SK-N-SH treated with all-trans-retinoic acid at 6 μM for 48 hours (cell line): ENCODE results near the gene KLF13.

Source experiments
- ATAC-seq: fragments of 200-7000 bp; cut with Tn5 transposase; 3 replicates; pipeline ENCODE4 v1.9.1; 2020; ENCODE audit warnings: mild to moderate bottlenecking, moderate library complexity
- ARNTL ChIP-seq: fragments of 450-650 bp; formaldehyde crosslinking; IDR thresholded peaks from 2 replicates; pipeline ENCODE4 v1.5.0; 2020; ENCODE audit warnings: low read depth, mild to moderate bottlenecking, moderate library complexity, borderline replicate concordance
- BACH2 ChIP-seq: fragments of 250-450 bp; sonication (Bioruptor Pico); IDR thresholded peaks from 2 replicates; pipeline ENCODE4 v1.9.0; 2021; ENCODE audit warnings: mild to moderate bottlenecking, borderline replicate concordance
- CREB5 ChIP-seq: fragments of 250-450 bp; sonication (Bioruptor Pico); IDR thresholded peaks from 2 replicates; pipeline ENCODE4 v1.5.1; 2020; ENCODE audit warnings: low read depth, mild to moderate bottlenecking, moderate library complexity
- CSDC2 ChIP-seq: fragments of 250-450 bp; sonication (Bioruptor Pico); IDR thresholded peaks from 2 replicates; pipeline ENCODE4 v1.5.0; 2020; ENCODE audit warnings: mild to moderate bottlenecking, moderate library complexity
- ESRRG ChIP-seq: fragments of 250-450 bp; sonication (Bioruptor Pico); IDR thresholded peaks from 2 replicates; pipeline ENCODE4 v1.6.1; 2021; ENCODE audit warnings: mild to moderate bottlenecking
- ISL1 ChIP-seq: fragments of 250-450 bp; sonication (Bioruptor Pico); IDR thresholded peaks from 2 replicates; pipeline ENCODE4 v2.1.2; 2022; ENCODE audit warnings: mild to moderate bottlenecking, moderate library complexity
- PATZ1 ChIP-seq: fragments of 250-450 bp; sonication (Bioruptor Pico); IDR thresholded peaks from 2 replicates; pipeline ENCODE4 v1.8.0; 2020; ENCODE audit warnings: mild to moderate bottlenecking, moderate library complexity, borderline replicate concordance
- PPARA ChIP-seq: fragments of 250-450 bp; sonication (Bioruptor Pico); IDR thresholded peaks from 2 replicates; pipeline ENCODE4 v1.5.0; 2020; ENCODE audit warnings: mild to moderate bottlenecking, borderline replicate concordance
- RARB ChIP-seq: fragments of 250-450 bp; sonication (Bioruptor Pico); IDR thresholded peaks from 2 replicates; pipeline ENCODE4 v1.8.0; 2021; ENCODE audit warnings: mild to moderate bottlenecking, moderate library complexity
- TCF4 ChIP-seq: fragments of 250-450 bp; sonication (Bioruptor Pico); IDR thresholded peaks from 2 replicates; pipeline ENCODE4 v1.8.0; 2021; ENCODE audit warnings: mild to moderate bottlenecking, moderate library complexity, borderline replicate concordance
- TOX ChIP-seq: fragments of 250-450 bp; sonication (Bioruptor Pico); IDR thresholded peaks from 2 replicates; pipeline ENCODE4 v1.8.0; 2021; ENCODE audit warnings: mild to moderate bottlenecking, moderate library complexity, borderline replicate concordance
- ZFP30 ChIP-seq: fragments of 450-650 bp; formaldehyde crosslinking; IDR thresholded peaks from 2 replicates; pipeline ENCODE4 v1.5.0; 2022; ENCODE audit warnings: mild to moderate bottlenecking, moderate library complexity
- ZNF565 ChIP-seq: fragments of 450-650 bp; formaldehyde crosslinking; conservative IDR thresholded peaks from 2 replicates; pipeline ENCODE4 v1.5.0; 2020; ENCODE audit warnings: low read depth, mild to moderate bottlenecking, moderate library complexity
- ZNF70 ChIP-seq: fragments of 450-650 bp; formaldehyde crosslinking; IDR thresholded peaks from 2 replicates; pipeline ENCODE4 v1.5.0; 2020; ENCODE audit warnings: mild to moderate bottlenecking, moderate library complexity
- ZNF8 ChIP-seq: fragments of 450-650 bp; formaldehyde crosslinking; IDR thresholded peaks from 2 replicates; pipeline ENCODE4 v1.5.0; 2020; ENCODE audit warnings: mild to moderate bottlenecking, moderate library complexity
- TF ChIP-seq, protein P1 (sequence below): fragments of 250-450 bp; sonication (Bioruptor Pico); IDR thresholded peaks from 2 replicates; pipeline ENCODE4 v1.5.1; 2021; ENCODE audit warnings: mild to moderate bottlenecking, moderate library complexity
- TF ChIP-seq, protein P2 (sequence below): fragments of 250-450 bp; sonication (Bioruptor Pico); IDR thresholded peaks from 2 replicates; pipeline ENCODE4 v1.8.0; 2021; ENCODE audit warnings: low read depth, mild to moderate bottlenecking, moderate library complexity, borderline replicate concordance
- TF ChIP-seq, protein P3 (sequence below): fragments of 250-450 bp; sonication (Bioruptor Pico); IDR thresholded peaks from 2 replicates; pipeline ENCODE4 v1.5.0; 2020; ENCODE audit warnings: mild to moderate bottlenecking, moderate library complexity

Gene KLF13

DNA sequence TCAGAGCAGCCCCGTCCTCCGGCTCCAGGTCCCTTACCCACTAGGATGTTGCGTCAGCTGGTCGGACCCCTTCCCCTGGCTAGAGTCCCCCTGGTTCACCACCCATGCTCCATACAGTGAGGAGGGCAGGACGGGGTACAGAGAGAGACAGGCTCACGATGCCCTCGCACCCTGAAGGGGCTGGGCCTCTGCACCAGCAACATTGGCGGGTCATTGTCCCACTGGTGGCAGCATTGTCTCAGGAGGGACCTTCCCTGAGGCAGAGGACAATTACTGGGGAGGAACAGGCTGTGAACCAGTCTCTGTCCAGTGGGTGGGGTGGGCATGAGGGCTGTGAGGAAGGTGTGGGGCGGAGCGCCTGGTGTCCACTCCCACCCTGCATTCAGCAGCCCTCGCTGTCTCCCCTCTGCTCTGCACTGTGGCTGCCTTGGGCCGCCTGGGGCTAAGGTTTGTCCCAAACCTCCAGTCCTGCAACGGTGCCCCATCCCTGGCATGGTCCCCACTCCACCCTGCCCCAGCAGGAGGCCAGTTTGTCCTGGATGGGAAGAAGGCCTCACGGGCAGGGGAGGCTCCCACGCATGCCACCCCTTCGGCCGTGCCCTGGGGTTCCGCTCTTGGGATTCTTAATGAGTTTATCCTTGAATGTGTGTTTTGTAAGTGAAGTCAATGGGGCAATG, 48.0 kb upstream of the KLF13 start:
- TF ChIP-seq, protein P1, sequence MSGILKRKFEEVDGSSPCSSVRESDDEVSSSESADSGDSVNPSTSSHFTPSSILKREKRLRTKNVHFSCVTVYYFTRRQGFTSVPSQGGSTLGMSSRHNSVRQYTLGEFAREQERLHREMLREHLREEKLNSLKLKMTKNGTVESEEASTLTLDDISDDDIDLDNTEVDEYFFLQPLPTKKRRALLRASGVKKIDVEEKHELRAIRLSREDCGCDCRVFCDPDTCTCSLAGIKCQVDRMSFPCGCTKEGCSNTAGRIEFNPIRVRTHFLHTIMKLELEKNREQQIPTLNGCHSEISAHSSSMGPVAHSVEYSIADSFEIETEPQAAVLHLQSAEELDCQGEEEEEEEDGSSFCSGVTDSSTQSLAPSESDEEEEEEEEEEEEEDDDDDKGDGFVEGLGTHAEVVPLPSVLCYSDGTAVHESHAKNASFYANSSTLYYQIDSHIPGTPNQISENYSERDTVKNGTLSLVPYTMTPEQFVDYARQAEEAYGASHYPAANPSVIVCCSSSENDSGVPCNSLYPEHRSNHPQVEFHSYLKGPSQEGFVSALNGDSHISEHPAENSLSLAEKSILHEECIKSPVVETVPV (CRISPR knock-in tag) = no peak
- TF ChIP-seq ZNF565 (CRISPR knock-in tag) (no peak), RARB (CRISPR knock-in tag) (no peak), BACH2 (CRISPR knock-in tag) (no peak), TOX (CRISPR knock-in tag) (no peak), PATZ1 (no peak), ESRRG (CRISPR knock-in tag) (no peak), TCF4 (no peak), ZNF70 (CRISPR knock-in tag) (no peak), ISL1 (CRISPR knock-in tag) (no peak), ZNF8 (CRISPR knock-in tag) (no peak)
- no peak for ATAC-seq

DNA sequence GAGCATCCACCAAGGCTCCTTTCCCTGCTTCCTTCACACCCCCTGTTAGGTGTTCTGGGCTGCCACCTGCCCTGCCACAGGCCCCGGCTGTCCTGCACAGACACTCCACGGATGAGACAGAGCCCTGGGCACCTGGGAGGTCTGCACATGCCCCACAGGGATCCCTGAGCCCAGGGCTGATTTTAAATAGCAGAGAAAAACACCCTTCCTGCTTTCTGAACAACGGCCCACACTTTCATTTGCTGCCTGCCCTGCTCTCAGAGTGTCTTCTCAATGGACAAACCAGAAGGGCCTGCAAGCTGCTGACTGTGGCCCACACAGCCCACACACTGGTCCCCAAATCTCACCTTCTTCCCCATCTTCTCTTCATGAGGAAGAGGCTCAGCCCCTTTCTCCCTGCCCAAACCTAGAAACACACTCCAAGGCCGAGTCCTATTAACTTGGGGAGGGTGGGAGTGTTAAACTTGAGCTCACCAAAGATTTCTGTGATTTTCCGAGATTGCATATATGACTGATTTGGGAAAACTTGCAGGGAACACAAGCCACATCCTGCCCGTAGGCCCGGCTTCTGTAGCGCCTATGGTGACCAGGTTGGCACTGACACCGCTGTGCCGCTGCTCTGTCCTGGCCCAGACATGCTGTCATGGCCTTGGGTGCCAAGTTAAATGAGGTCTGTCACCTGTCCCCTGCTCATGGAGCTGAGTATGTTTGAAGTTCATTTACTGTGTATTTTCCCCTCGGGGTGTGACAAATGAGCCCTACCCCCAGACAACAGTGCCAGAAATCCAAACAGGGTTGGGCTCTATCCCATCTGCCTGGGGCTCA, 47.2 kb upstream of the KLF13 start:
- TF ChIP-seq CREB5 (CRISPR knock-in tag) (no peak), PPARA (CRISPR knock-in tag) (no peak), TCF4 (no peak), ISL1 (CRISPR knock-in tag) (no peak), ZFP30 (CRISPR knock-in tag) (no peak), ARNTL (CRISPR knock-in tag) (no peak), CSDC2 (CRISPR knock-in tag) (no peak), RARB (CRISPR knock-in tag) (no peak)
- TF ChIP-seq, protein P2, sequence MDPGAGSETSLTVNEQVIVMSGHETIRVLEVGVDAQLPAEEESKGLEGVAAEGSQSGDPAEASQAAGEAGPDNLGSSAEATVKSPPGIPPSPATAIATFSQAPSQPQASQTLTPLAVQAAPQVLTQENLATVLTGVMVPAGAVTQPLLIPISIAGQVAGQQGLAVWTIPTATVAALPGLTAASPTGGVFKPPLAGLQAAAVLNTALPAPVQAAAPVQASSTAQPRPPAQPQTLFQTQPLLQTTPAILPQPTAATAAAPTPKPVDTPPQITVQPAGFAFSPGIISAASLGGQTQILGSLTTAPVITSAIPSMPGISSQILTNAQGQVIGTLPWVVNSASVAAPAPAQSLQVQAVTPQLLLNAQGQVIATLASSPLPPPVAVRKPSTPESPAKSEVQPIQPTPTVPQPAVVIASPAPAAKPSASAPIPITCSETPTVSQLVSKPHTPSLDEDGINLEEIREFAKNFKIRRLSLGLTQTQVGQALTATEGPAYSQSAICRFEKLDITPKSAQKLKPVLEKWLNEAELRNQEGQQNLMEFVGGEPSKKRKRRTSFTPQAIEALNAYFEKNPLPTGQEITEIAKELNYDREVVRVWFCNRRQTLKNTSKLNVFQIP (CRISPR knock-in tag) = no peak
- TF ChIP-seq, protein P3, sequence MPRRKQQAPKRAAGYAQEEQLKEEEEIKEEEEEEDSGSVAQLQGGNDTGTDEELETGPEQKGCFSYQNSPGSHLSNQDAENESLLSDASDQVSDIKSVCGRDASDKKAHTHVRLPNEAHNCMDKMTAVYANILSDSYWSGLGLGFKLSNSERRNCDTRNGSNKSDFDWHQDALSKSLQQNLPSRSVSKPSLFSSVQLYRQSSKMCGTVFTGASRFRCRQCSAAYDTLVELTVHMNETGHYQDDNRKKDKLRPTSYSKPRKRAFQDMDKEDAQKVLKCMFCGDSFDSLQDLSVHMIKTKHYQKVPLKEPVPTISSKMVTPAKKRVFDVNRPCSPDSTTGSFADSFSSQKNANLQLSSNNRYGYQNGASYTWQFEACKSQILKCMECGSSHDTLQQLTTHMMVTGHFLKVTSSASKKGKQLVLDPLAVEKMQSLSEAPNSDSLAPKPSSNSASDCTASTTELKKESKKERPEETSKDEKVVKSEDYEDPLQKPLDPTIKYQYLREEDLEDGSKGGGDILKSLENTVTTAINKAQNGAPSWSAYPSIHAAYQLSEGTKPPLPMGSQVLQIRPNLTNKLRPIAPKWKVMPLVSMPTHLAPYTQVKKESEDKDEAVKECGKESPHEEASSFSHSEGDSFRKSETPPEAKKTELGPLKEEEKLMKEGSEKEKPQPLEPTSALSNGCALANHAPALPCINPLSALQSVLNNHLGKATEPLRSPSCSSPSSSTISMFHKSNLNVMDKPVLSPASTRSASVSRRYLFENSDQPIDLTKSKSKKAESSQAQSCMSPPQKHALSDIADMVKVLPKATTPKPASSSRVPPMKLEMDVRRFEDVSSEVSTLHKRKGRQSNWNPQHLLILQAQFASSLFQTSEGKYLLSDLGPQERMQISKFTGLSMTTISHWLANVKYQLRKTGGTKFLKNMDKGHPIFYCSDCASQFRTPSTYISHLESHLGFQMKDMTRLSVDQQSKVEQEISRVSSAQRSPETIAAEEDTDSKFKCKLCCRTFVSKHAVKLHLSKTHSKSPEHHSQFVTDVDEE (CRISPR knock-in tag) = no peak
- TF ChIP-seq, all 23 proteins: peak for 0
- ATAC-seq = no peak

DNA sequence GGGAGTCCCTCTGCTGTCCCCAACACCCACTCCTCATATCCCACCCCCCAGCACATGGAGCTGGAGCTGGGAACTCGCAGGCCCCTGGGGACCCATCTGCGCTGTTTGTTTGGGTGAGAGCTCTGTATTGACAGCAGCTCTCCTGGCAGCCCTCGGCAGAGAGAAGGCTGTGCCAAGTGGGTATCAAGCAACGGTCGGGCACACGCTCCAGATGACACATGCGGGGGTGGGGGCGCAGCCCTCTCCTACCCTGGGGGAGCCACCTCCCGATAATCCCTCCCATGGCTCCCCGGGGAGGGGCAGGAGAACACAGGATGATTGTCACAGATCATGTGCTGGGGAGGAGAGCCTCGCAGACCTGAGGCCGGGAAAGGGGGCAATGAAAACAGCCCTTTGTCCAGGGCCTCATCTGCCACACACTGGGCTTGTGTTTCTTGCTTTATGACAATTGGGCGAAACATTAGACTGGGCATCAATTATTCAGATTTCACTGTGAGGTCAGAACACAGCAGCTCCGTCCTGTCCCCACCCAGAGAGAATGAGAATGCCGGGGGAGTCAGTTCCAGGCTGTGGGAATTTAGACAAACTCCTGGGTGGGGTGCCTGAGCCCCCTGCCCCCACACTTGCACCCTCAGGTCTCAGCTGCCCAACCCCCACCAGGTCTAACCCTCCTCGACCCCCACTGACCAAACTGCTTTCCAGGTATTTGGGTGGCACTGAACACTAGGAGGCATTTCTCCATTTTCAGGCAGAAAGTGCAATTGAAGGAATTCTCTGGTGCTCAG, 46.4 kb upstream of the KLF13 start:
- no peak for ATAC-seq
- TF ChIP-seq, protein P3 (CRISPR knock-in tag) = no peak
- TF ChIP-seq CSDC2 (CRISPR knock-in tag) = no peak
- TF ChIP-seq CREB5 (CRISPR knock-in tag) = no peak
- no peak for TF ChIP-seq TOX (CRISPR knock-in tag)
- TF ChIP-seq PPARA (CRISPR knock-in tag) = no peak
- no peak for TF ChIP-seq ESRRG (CRISPR knock-in tag)
- TF ChIP-seq, all 23 proteins: peak for 0
